ENCODE data around the gene HEBP2.
A peak's percentile ranks its signal among the peaks of the same experiment; 100 is the strongest.

HEBP2 gene

GRCh38 chr6:138404666-138405337, 779 bp downstream of the HEBP2 start:
- Histone ChIP-seq H4K20me1 (ENCODE audit: insufficient read depth, low read length) (no peaks in the 10 kb centered on the region), H3K27me3 (ENCODE audit: low read depth, low read length) (no peaks in the 10 kb centered on the region), H3K4me1 (ENCODE audit: low read length) (peaks cover 5% of the 10 kb centered on the region; the same call in 1 of the 2 replicates), H3K4me2 (ENCODE audit: low read length) (peak overlapping the region; percentile 89), H2AFZ (ENCODE audit: low read depth, low read length) (peak overlapping the region; percentile 84), H3K4me3 (ENCODE audit: low read length) (peak overlapping the region; percentile 97), H3K79me2 (ENCODE audit: low read length) (no peaks in the 10 kb centered on the region), H3K36me3 (replicated peaks; ENCODE audit: low read depth, low read length) (peaks cover 17% of the 10 kb centered on the region), H3K9me3 (ENCODE audit: insufficient read depth, low read length) (no peaks in the 10 kb centered on the region), H3K27ac (ENCODE audit: low read length) (peak overlapping the region; percentile 43), H3K9ac (ENCODE audit: low read length) (peak overlapping the region; percentile 95)
- TF ChIP-seq EZH2phosphoT487 (IDR thresholded peaks at IDR 0.05; ENCODE audit: low read depth) (no peak), CTCF (IDR thresholded peaks at IDR 0.05; ENCODE audit: low read depth, low read length) (no peak)

DNA sequence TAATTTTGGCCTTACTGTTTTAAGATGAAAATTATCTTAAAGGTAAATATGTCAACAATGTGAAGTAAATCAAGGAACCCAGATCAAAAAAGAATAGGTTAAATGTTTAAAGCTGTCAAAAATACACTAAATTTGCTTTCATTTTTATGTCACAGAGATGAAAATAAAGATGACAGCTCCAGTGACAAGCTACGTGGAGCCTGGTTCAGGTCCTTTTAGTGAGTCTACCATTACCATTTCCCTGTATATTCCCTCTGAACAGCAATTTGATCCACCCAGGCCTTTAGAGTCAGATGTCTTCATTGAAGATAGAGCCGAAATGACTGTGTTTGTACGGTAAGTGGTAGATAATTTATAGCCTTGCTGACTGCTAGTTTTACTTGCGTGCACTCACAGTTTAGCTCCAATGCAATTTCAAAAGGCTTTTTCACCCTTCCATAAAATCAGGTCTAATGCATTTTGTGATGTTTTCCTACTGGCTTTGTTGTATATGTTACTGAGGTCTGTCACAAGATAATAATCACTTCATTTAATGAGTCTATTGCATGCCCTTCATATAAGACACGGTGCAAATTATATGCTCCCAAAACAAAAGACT, 1.9 kb downstream of the HEBP2 start:
- peaks cover 17% of the 10 kb centered on the region for H3K36me3 ChIP-seq (replicated peaks; ENCODE audit: low read depth, low read length)
- no peak overlapping the region for H3K4me3 ChIP-seq (ENCODE audit: low read length)
- peaks cover 9% of the 10 kb centered on the region for H3K4me1 ChIP-seq (ENCODE audit: low read length)
- no peaks in the 10 kb centered on the region for H3K9me3 ChIP-seq (ENCODE audit: insufficient read depth, low read length)
- H3K27me3 ChIP-seq (ENCODE audit: low read depth, low read length) = no peaks in the 10 kb centered on the region
- no peaks in the 10 kb centered on the region for H4K20me1 ChIP-seq (ENCODE audit: insufficient read depth, low read length)
- H3K27ac ChIP-seq (ENCODE audit: low read length) = no peak overlapping the region
- no peak overlapping the region for H3K4me2 ChIP-seq (ENCODE audit: low read length)
- no peaks in the 10 kb centered on the region for H3K79me2 ChIP-seq (ENCODE audit: low read length)
- no peak overlapping the region for H3K9ac ChIP-seq (ENCODE audit: low read length)
- H2AFZ ChIP-seq (ENCODE audit: low read depth, low read length) = no peak overlapping the region
- TF ChIP-seq CTCF (IDR thresholded peaks at IDR 0.05; ENCODE audit: low read depth, low read length) = no peak
- TF ChIP-seq EZH2phosphoT487 (IDR thresholded peaks at IDR 0.05; ENCODE audit: low read depth) = no peak

GRCh38 chr6:138406443-138406842, 2.4 kb downstream of the HEBP2 start:
- Histone ChIP-seq H3K36me3 (replicated peaks; ENCODE audit: low read depth, low read length) (peaks cover 17% of the 10 kb centered on the region), H3K9me3 (ENCODE audit: insufficient read depth, low read length) (no peaks in the 10 kb centered on the region), H2AFZ (ENCODE audit: low read depth, low read length) (no peak overlapping the region), H3K27ac (ENCODE audit: low read length) (no peak overlapping the region), H4K20me1 (ENCODE audit: insufficient read depth, low read length) (no peaks in the 10 kb centered on the region), H3K79me2 (ENCODE audit: low read length) (no peaks in the 10 kb centered on the region), H3K4me2 (ENCODE audit: low read length) (no peak overlapping the region), H3K4me1 (ENCODE audit: low read length) (peaks cover 14% of the 10 kb centered on the region), H3K4me3 (ENCODE audit: low read length) (no peak overlapping the region), H3K9ac (ENCODE audit: low read length) (no peak overlapping the region), H3K27me3 (ENCODE audit: low read depth, low read length) (no peaks in the 10 kb centered on the region)
- TF ChIP-seq EZH2phosphoT487 (IDR thresholded peaks at IDR 0.05; ENCODE audit: low read depth) = no peak
- TF ChIP-seq CTCF (IDR thresholded peaks at IDR 0.05; ENCODE audit: low read depth, low read length) = no peak

GRCh38 chr6:138410048-138410735, 6.2 kb downstream of the HEBP2 start:
- H3K4me2 ChIP-seq (ENCODE audit: low read length) = no peak overlapping the region
- TF ChIP-seq EZH2phosphoT487 (IDR thresholded peaks at IDR 0.05; ENCODE audit: low read depth) (no peak), CTCF (IDR thresholded peaks at IDR 0.05; ENCODE audit: low read depth, low read length) (no peak)
- H2AFZ ChIP-seq (ENCODE audit: low read depth, low read length) = no peak overlapping the region
- H3K9ac ChIP-seq (ENCODE audit: low read length) = no peak overlapping the region
- no peaks in the 10 kb centered on the region for H3K79me2 ChIP-seq (ENCODE audit: low read length)
- H3K4me3 ChIP-seq (ENCODE audit: low read length) = no peak overlapping the region
- peaks cover 16% of the 10 kb centered on the region for H3K4me1 ChIP-seq (ENCODE audit: low read length)
- H4K20me1 ChIP-seq (ENCODE audit: insufficient read depth, low read length) = no peaks in the 10 kb centered on the region
- H3K9me3 ChIP-seq (ENCODE audit: insufficient read depth, low read length) = no peaks in the 10 kb centered on the region
- peaks cover 35% of the 10 kb centered on the region for H3K36me3 ChIP-seq (replicated peaks; ENCODE audit: low read depth, low read length)
- no peak overlapping the region for H3K27ac ChIP-seq (ENCODE audit: low read length)
- no peaks in the 10 kb centered on the region for H3K27me3 ChIP-seq (ENCODE audit: low read depth, low read length)

Data from OCI-LY3 (cell line).